Esophagus squamous epithelium (tissue), 4 donors: ENCODE results near the gene FBXO47.

ENCODE experiments used
- CTCF ChIP-seq, 6 experiments: fragments of 450-650 bp in 4 of 6; fragments of 200-600 bp in 2 of 6; sonication (generic) in 2 of 6; IDR thresholded peaks; one replicate each; pipeline ENCODE4 v1.5.1; 2016 to 2019; ENCODE audit warnings: antibody characterized with exemption in 6 of 6, mild to moderate bottlenecking in 4 of 6, moderate library complexity in 4 of 6
- POLR2A ChIP-seq, 4 donors: fragments of 450-650 bp; IDR thresholded peaks; one replicate each; pipeline ENCODE4 v1.6.1; 2017; ENCODE audit warnings: antibody characterized with exemption in 4 of 4, mild to moderate bottlenecking in 4 of 4, moderate library complexity in 3 of 4

- TF ChIP-seq CTCF (IDR thresholded peaks at IDR 0.05) (no peak), POLR2A (IDR thresholded peaks at IDR 0.05) (no peak)
Measured at GRCh38 chr17:38960402-38960801, 6.8 kb downstream of the FBXO47 start.
